H4 (cell line): Measurements from ENCODE around the gene ANKRD18B. TPM values are rescaled to one million over a fixed set of nuclear protein-coding genes. Genes with fewer than 3 reads are reported as not detected.
"Not testable (repeated sequence)": the region's sequence is repeated elsewhere in the genome, so short reads cannot be mapped to it uniquely, and the experiment has no call there.

ENCODE experiments used
- DNase-seq: peaks from one replicate; pipeline ENCODE4 v3.0.0-alpha.2; 2015; ENCODE audit warnings: low spot score
- total RNA-seq: library from RNA; depleted of rRNA; stranded (reverse); fragments of >200 nt; shearing (Covaris generic); gene quantifications from 2 replicates; pipeline ENCODE4 v1.2.3, GENCODE V29; 2014; rRNA removed

ANKRD18B gene
- total RNA-seq, 1 experiment from 2014 or later = 0.75 TPM

DNA sequence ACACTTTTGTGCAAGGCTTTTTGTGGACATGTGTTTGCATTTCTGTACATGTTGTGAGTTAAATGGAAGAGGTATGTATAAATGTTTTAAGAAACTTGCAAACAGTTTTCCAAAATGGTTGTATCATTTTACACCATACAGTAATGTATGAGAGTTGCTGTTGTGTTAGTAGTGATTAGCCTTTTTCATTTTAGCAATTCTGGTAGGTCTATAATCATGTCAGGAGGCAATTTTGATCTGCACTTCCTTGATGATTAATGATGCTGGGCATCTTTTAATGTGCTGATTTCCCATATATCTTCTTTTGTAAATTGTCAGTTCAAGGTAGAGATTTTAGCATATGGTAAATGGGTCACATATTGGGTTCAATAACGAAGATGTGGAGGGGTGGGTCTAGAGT lies 87.3 kb downstream of the ANKRD18B start:
- no peak for DNase-seq

DNA sequence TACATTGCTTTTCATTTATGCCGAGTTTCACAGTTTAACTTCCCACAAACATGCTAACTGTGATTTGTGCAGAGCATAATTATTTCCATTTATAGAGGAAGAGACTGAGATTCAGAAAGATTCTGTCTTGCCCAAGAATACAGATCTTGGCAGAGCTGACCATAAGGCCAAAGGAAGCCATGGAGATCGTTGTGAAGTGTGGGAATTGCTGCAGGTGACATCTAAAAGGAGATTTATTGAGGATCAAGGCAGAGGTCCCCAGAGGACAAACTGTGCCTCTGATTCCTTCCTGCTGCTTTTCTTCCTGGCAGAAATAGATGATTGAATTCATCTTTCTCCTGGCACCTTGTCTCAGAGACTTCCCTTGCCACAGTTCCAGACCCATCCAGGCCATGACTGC lies 88.4 kb downstream of the ANKRD18B start:
- not testable (repeated sequence) for DNase-seq

DNA sequence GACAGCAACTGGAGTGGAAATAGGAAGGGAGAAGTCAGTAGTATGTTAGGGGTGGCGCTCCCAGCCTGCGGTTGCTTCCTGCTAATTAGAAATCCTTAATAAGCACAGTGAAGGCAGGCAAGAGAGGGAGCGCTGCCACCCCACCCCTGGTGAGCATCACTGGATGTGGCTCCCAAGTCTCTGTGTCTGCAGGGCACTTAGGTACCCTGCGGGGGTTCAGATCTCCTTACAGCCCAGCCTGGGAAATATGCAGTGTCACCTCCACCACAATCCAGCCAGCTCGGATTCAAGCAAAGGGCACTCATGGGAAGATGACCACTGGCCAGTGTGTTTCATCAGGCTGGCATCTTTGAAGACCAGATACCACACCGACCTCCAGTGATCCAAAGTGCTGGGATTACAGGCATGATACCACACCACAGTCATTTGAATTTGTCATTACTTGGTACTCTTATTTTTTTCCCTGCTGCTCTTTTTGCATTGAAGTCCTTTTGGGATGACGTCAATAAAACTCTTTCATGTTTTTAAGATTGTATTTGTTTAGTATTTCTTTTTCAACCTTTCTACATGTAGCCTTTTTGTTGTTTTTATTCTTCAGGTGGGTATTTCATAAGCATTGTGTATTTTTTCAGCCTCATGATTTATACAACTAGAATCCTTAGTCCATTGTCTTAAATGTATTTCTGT lies 90.1 kb downstream of the ANKRD18B start:
- DNase-seq = no peak

DNA sequence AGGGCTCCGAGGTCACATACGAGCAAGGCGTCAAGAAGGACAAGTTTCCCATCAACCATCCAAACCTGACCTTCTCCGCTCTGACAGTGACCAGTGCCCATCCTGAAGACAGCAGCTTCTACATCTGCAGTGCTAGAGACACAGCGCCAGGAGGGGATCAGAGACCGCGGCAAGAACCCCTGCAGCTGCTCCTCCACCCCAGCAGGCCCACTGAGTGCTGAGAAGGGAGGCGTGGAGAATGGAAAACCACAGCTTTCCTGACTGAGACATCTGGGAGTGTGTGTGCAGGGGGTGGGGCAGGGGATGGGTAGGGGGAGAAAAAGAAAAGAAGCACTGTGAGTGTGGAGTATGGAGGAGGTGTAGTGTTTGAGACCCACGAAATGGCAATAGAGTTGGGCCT lies 94.3 kb downstream of the ANKRD18B start:
- DNase-seq = not testable (repeated sequence)

DNA sequence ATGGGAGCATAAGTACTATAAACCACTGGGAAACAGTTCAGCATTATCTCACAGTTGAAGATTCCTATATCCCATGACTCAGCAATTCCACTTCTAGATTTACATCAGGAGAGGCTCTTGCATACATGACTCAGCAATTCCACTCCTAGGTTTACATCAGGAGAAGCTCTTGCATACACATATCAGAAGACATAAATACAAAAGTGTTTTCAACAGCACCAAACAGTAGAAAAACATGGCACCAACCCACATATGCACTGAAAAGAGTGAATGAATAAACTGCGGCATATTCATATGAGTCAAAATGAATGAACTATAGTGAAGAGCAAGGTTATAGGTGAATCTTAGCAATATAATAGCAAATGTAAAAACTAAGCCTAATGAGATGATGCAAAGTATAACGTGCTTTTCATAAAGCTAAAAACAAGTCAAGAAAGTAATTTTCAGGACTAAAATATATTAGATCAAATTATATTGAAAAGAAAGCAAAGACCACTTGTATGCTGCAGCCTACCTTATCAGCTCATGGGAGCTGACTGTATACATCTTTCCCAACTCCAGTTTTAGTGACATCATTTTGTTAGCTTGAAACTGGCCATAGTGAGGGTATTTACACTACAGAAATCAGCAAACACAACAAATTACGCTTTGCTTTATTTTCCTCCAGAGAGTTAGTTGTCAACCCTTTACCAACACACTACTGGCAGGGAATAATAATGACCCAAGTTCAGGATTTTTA lies 95.8 kb downstream of the ANKRD18B start:
- peak; percentile 94 for DNase-seq

DNA sequence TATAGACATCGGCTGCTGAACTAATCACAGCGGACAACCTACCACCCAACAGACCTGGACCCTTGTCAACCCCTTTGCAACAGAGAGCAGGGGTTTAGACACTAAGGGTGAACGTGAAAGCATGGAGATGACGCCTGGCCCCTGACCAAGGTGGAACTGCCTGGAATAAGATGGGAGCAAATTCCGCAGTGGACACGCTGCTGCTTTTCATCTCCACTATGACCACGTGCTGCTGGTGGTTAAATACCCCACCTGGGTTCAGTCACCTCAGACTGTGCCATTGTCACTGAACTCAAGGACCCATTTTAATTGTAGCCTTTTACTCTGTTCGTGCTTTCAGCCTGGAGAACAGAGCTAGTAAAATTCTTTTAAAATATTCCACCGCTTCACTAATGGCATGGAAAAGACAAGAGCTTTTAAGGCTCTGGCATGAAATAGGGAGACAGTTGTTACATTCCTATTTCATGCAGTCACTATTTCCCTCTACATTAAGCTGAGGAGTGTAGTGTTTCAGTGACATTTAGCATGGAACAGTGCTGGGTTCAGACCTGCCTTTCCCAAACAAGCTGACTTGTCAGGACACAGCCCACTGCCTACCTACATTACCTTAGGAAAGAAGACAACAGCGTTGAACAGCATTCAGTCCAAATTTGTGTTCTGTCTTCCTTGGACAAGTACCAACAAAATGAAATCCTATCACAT lies 96.8 kb downstream of the ANKRD18B start:
- DNase-seq = peak; percentile 72

Other genes starting within 250 kb of the ANKRD18B start
- 15.2 and 19.8 TPM in 2 replicates for gene NFX1, start 233.7 kb upstream of the ANKRD18B start, total RNA-seq
- 0.97 TPM in 1 of 2 replicates, not detected in the other for gene AQP7, start 121.7 kb upstream of the ANKRD18B start, total RNA-seq
- 15.9 and 18.3 TPM in 2 replicates for gene AQP3, start 76.7 kb upstream of the ANKRD18B start, total RNA-seq
- gene NOL6, start 50.3 kb upstream of the ANKRD18B start, total RNA-seq = 23.4 and 30.1 TPM in 2 replicates